Kasumi-1 (cell line): ENCODE data around the gene POLQ.
"Not testable (repeated sequence)": the region's sequence is repeated elsewhere in the genome, so short reads cannot be mapped to it uniquely, and the experiment has no call there.

Source experiments
- DNase-seq, 2 experiments: peaks; one replicate each; lab custom pipeline; 2025; lab: John Stamatoyannopoulos, UW

The POLQ gene

GRCh38 chr3:121424549-121424948 is 121.2 kb downstream of the POLQ start:
- DNase-seq = no peak

DNA sequence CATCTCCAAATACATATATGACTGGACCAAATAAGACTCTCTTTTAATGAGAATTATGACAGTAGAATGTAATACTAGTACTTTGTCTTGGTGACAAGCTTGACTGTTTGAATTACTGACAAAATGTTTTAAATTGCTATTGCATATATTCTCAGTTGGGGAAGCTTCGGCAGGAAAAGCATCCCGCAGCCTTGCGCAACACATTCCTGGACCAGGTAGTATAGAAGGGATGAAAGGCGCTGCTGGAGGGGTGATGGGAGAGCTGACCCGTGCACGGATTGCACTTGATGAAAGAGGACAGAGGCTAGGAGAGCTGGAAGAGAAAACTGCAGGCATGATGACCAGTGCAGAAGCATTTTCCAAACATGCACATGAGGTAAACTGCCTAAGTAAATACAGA is 127.6 kb downstream of the POLQ start:
- no peak for DNase-seq

DNA sequence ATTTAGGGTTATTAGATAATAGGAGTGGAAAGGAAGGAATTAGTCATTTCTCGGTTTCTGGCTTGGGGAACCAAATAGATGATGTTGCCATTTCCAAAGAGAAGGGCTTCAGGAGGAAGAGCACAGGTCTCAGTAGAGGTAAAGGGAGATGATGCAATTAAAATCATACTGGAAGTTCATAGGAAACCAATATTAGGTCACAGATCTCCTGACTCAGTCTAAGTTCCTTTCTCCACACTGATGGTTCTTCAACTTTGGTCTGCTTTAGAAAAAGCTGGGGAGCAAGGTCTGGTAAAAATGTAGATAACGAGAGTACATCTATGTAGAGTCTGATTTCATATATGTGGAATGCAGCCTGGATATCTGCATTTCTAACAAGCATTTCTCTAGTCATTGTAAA is 130.9 kb downstream of the POLQ start:
- no peak for DNase-seq

- DNase-seq = no peak
Measured at GRCh38 chr3:121411523-121411922, 134.3 kb downstream of the POLQ start.

- no peak for DNase-seq
Measured at GRCh38 chr3:121405631-121406030, 140.2 kb downstream of the POLQ start.

GRCh38 chr3:121399820-121400219 is 146.0 kb downstream of the POLQ start:
- no peak for DNase-seq

DNA sequence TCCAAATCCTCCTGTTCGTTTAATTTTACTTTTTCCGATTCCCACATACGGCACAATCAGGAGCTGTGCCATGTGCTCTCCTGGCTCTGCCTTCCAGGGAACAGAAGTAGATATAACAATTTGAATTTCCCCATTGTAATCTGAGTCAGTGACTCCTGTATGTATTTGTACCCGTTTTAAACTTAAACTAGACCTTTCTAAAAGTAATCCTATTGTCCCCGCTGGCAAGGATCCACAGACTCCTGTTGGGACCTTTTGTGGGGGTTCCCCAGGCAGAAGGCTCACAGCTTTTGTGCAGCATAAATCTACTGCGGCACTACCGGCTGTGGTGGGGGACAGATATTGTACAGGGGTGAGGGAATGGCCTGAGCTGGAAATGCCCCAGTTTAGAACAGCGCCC is 147.7 kb downstream of the POLQ start:
- not testable (repeated sequence) for DNase-seq

GRCh38 chr3:121395967-121396366 is 149.8 kb downstream of the POLQ start:
- DNase-seq = not testable (repeated sequence)

DNA sequence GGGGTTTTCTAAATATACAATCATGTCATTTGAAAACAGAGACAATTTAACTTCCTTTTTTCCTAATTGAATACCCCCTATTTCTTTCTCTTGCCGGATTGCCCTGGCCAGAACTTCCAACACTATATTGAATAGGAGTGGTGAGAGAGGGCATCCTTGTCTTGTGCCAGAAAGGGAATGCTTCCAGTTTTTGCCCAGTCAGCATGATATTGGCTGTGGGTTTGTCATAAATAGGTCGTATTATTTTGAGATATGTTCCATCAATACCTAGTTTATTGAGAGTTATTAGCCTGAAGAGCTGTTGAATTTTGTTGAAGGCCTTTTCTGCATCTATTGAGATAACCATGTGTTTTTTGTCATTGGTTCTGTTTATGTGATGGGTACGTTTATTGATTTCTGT is 157.5 kb downstream of the POLQ start:
- DNase-seq = not testable (repeated sequence)
